ENCODE results near the gene GRPR.

GRCh38 chrX:16143968-16144367 is 20.6 kb downstream of the GRPR start:
- no peak for TF ChIP-seq ZNF274 (CRISPR knock-in tag; IDR thresholded peaks at IDR 0.05)
- TF ChIP-seq KLF13 (CRISPR knock-in tag; IDR thresholded peaks at IDR 0.05): no peak

All from HepG2 (cell line).